SU-DHL-6 (cell line): ENCODE data around the gene CHD3.

Experiments used
- H2AFZ ChIP-seq: fragments of 200-600 bp; sonication (generic); 2 replicates; pipeline ENCODE4 v1.6.1; 2014; ENCODE audit warnings: low read depth, mild to moderate bottlenecking, moderate library complexity, mixed read lengths, antibody characterized with exemption, low read length; ENCODE audit not compliant: severe bottlenecking
- H3F3A ChIP-seq: fragments of 200-600 bp; shearing (Covaris generic); 2 replicates; pipeline ENCODE4 v1.6.0; 2016; ENCODE audit warnings: antibody characterized with exemption, mild to moderate bottlenecking; ENCODE audit not compliant: insufficient read depth
- H3K27ac ChIP-seq: fragments of 200-600 bp; sonication (generic); 2 replicates; pipeline ENCODE4 v1.5.1; 2016; ENCODE audit warnings: low read depth, mild to moderate bottlenecking, low read length, moderate library complexity, mixed read lengths
- H3K27me3 ChIP-seq: fragments of 200-600 bp; sonication (generic), shearing (Covaris generic); 2 replicates; pipeline ENCODE4 v1.6.0; 2014; ENCODE audit warnings: mild to moderate bottlenecking, low read length
- H3K36me3 ChIP-seq: fragments of 200-600 bp; sonication (generic); 2 replicates; pipeline ENCODE4 v1.6.1; 2014; ENCODE audit warnings: mild to moderate bottlenecking, low read length, mixed read lengths
- H3K4me2 ChIP-seq: fragments of 300-600, 200-600 bp; shearing (Covaris generic), sonication (generic); 2 replicates; pipeline ENCODE4 v1.6.0; 2014; ENCODE audit warnings: low read length, low read depth, mild to moderate bottlenecking; ENCODE audit not compliant: poor library complexity, severe bottlenecking
- H3K4me3 ChIP-seq: fragments of 200-600 bp; sonication (generic); 2 replicates; pipeline ENCODE4 v1.5.1; 2014; ENCODE audit warnings: antibody characterized with exemption, low read length, mild to moderate bottlenecking, mixed read lengths; ENCODE audit not compliant: insufficient read depth, poor library complexity, severe bottlenecking
- H3K79me2 ChIP-seq: fragments of 200-600 bp; sonication (generic); 2 replicates; pipeline ENCODE4 v1.6.1; 2014; ENCODE audit warnings: mild to moderate bottlenecking, low read length, moderate library complexity; ENCODE audit not compliant: insufficient read depth
- H3K9ac ChIP-seq: fragments of 200-600 bp; sonication (generic); 2 replicates; pipeline ENCODE4 v1.7.0; 2014; ENCODE audit warnings: mild to moderate bottlenecking, low read length
- H3K9me2 ChIP-seq: fragments of 200-600 bp; sonication (generic); replicated peaks from 2 replicates; pipeline ENCODE4 v1.6.1; 2014; ENCODE audit warnings: low read length; ENCODE audit not compliant: insufficient read depth
- H3K9me3 ChIP-seq: fragments of 200-600 bp; sonication (generic); 2 replicates; pipeline ENCODE4 v1.6.1; 2014; ENCODE audit warnings: low read length, mixed read lengths; ENCODE audit not compliant: insufficient read depth
- H4K20me1 ChIP-seq: fragments of 200-600 bp; sonication (generic); 2 replicates; pipeline ENCODE4 v1.6.1; 2014; ENCODE audit warnings: low read depth, mild to moderate bottlenecking, antibody characterized with exemption, low read length, moderate library complexity, mixed read lengths
- EZH2phosphoT487 ChIP-seq: fragments of 200-600 bp; sonication (generic), shearing (Covaris generic); conservative IDR thresholded peaks from 2 replicates; pipeline ENCODE4 v1.6.1; 2018; ENCODE audit warnings: mild to moderate bottlenecking, antibody characterized with exemption, low read length, moderate library complexity, mixed read lengths
- TF ChIP-seq, protein P1 (sequence below): fragments of 200-600 bp; sonication (generic); IDR thresholded peaks from one replicate; pipeline ENCODE4 v1.5.1; 2017; ENCODE audit warnings: antibody characterized with exemption, mild to moderate bottlenecking, low read length, moderate library complexity; ENCODE audit not compliant: insufficient read depth, poor library complexity, severe bottlenecking

Gene CHD3

DNA sequence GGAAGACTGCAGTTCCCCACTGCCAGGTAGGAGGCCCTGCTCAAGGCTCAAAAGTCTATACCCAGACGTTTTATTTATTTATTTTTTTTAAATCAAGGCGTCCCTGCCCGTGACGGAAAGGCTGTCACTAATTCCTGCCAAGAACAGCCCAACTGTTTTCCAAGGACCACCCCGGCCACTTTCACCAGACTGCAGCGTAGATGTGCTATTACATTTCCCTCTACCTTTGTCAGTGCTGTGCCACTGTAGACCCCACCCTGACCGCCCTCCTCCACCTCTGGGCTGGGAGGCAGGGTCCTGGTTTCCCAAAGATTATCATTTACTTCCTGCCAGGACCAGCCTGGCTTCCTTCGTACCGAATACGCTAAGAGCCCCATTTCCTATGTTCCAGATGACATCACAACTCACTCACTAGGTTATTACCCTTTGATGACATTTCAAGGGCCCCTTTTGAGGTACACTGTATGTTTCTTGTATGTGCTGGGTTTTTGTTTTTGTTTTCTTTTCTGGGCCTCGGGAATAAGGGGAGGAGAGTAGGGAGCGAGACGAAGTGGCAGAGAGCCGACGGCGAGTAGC, 33.8 kb downstream of the CHD3 start:
- peak overlapping the region; percentile 19 for H3K4me2 ChIP-seq
- H2AFZ ChIP-seq: peak overlapping the region; percentile 7
- H3K9me3 ChIP-seq: no peaks in the 10 kb centered on the region
- no peak overlapping the region for H3K4me3 ChIP-seq
- H3K27me3 ChIP-seq: no peaks in the 10 kb centered on the region
- H4K20me1 ChIP-seq: no peaks in the 10 kb centered on the region
- no peak overlapping the region for H3K27ac ChIP-seq
- H3F3A ChIP-seq: no peaks in the 10 kb centered on the region
- TF ChIP-seq, protein P1, sequence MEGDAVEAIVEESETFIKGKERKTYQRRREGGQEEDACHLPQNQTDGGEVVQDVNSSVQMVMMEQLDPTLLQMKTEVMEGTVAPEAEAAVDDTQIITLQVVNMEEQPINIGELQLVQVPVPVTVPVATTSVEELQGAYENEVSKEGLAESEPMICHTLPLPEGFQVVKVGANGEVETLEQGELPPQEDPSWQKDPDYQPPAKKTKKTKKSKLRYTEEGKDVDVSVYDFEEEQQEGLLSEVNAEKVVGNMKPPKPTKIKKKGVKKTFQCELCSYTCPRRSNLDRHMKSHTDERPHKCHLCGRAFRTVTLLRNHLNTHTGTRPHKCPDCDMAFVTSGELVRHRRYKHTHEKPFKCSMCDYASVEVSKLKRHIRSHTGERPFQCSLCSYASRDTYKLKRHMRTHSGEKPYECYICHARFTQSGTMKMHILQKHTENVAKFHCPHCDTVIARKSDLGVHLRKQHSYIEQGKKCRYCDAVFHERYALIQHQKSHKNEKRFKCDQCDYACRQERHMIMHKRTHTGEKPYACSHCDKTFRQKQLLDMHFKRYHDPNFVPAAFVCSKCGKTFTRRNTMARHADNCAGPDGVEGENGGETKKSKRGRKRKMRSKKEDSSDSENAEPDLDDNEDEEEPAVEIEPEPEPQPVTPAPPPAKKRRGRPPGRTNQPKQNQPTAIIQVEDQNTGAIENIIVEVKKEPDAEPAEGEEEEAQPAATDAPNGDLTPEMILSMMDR: no peak
- no peak for TF ChIP-seq EZH2phosphoT487
- no peaks in the 10 kb centered on the region for H3K9me2 ChIP-seq
- H3K9ac ChIP-seq: peak overlapping the region; percentile 13; the same call in 1 of the 2 replicates
- H3K79me2 ChIP-seq: no peaks in the 10 kb centered on the region
- H3K36me3 ChIP-seq: no peaks in the 10 kb centered on the region

DNA sequence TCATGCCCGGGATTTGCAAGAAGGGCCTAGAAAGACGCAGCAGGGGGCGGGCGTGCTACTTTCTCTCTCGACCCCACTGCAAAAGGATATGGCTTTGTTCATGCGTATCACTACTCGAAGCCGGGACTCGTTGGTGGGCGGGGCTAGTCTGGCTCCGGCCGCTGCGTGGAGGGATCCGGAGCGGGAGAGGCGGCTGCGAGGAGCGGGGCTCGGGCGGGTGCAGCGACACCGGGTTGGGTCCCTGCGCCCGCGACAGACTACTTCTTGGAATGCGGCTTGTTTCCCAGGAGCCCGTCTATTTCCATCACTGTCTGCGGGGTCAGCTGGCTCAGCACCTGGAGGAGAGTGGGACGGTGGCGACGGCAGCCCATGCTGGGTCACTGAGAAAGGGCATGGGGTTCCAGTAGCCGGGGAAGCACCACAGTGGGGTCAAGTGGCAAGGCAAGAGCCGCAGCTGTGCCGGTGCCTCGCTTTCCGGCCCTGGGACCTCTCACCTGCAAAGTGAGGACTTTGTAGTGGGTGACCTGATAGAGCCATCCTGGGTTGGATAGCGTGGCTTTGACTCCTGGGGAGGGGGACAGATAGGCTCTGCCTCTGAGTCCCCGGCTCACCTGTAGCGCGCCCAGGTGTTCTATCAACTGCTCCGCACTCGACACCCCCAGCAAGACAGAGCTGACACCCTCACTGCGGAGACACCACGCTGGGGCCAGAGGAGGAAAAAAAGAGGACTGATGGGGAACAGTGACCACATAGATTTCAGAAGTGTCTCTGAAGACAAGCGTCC, 34.4 kb downstream of the CHD3 start:
- Histone ChIP-seq H3K9me3 (no peaks in the 10 kb centered on the region), H3K9ac (peak overlapping the region; percentile 13; the same call in 1 of the 2 replicates)

DNA sequence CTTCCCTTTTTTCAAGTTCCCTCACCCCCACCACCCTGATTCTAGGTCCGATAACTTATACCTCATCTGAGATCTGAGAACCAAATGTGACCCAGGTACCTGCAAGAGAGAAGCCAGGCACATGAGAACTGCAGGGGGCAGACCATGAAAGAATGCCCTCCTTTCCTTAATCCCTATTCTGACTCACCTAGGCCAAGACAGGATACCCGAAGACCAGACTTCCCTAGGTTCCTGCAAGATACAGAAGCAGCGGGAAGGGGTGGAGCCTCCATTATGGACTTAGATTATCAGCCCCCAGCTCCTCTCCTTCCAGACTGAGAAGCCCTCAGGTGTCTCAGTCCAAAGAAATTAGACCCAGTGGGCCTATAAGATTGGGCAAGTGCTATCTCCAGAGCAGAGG, 39.0 kb downstream of the CHD3 start:
- H3K27ac ChIP-seq: no peak overlapping the region
- no peaks in the 10 kb centered on the region for H4K20me1 ChIP-seq
- no peak overlapping the region for H3K4me3 ChIP-seq
- H2AFZ ChIP-seq: no peak overlapping the region
- H3K9ac ChIP-seq: no peak overlapping the region
- no peaks in the 10 kb centered on the region for H3K9me3 ChIP-seq
- no peak overlapping the region for H3K4me2 ChIP-seq
- H3K79me2 ChIP-seq: peaks cover 13% of the 10 kb centered on the region
- no peaks in the 10 kb centered on the region for H3K27me3 ChIP-seq
- no peaks in the 10 kb centered on the region for H3F3A ChIP-seq
- H3K36me3 ChIP-seq: no peaks in the 10 kb centered on the region
- H3K9me2 ChIP-seq: no peaks in the 10 kb centered on the region
- TF ChIP-seq, protein P1: no peak
- no peak for TF ChIP-seq EZH2phosphoT487

More for the DNA sequence above, 34.4 kb downstream of the CHD3 start:
- no peaks in the 10 kb centered on the region for H3K9me2 ChIP-seq
- H4K20me1 ChIP-seq: no peaks in the 10 kb centered on the region
- peak overlapping the region; percentile 19 for H3K4me2 ChIP-seq
- TF ChIP-seq, protein P1: no peak
- TF ChIP-seq EZH2phosphoT487: no peak
- H3K4me3 ChIP-seq: no peak overlapping the region
- peak overlapping the region; percentile 7 for H2AFZ ChIP-seq
- no peaks in the 10 kb centered on the region for H3F3A ChIP-seq
- no peaks in the 10 kb centered on the region for H3K79me2 ChIP-seq
- H3K27me3 ChIP-seq: no peaks in the 10 kb centered on the region
- no peaks in the 10 kb centered on the region for H3K36me3 ChIP-seq
- no peak overlapping the region for H3K27ac ChIP-seq
